Kidney epithelial cell (primary cell): ENCODE measurements around the gene LPXN. TPM values are rescaled to one million over a fixed set of nuclear protein-coding genes. Genes with fewer than 3 reads are reported as not detected.

Experiments used
- DNase-seq: peaks from one replicate; pipeline ENCODE4 v3.0.0-alpha.2; 2010; ENCODE audit warnings: low read depth
- H3K27me3 ChIP-seq: 2 replicates; pipeline ENCODE4 v1.6.0; 2011; ENCODE audit warnings: low read length; ENCODE audit not compliant: control insufficient read depth, insufficient read depth
- H3K36me3 ChIP-seq: 2 replicates; pipeline ENCODE4 v1.5.1; 2011; ENCODE audit warnings: low read length; ENCODE audit not compliant: control insufficient read depth, insufficient read depth
- H3K4me3 ChIP-seq: 2 replicates; pipeline ENCODE4 v1.5.1; 2011; ENCODE audit warnings: low read depth, mild to moderate bottlenecking, control low read depth, low read length
- CTCF ChIP-seq: IDR thresholded peaks from 2 replicates; pipeline ENCODE4 v1.5.1; 2011; ENCODE audit warnings: mild to moderate bottlenecking, moderate library complexity, low read length, control low read depth, inconsistent platforms; ENCODE audit not compliant: insufficient read depth, poor library complexity, severe bottlenecking
- total RNA-seq: library from RNA; depleted of rRNA; stranded (reverse); fragments of >200 nt; gene quantifications from 2 replicates; pipeline ENCODE4 v1.2.3, GENCODE V29; 2015

LPXN gene
- total RNA-seq, 1 donor from 2014 or later, result 5.9 TPM

GRCh38 chr11:58526721-58527120 lies 48.9 kb downstream of the LPXN start:
- Histone ChIP-seq H3K27me3 (no peaks in the 10 kb centered on the region), H3K4me3 (no peak overlapping the region), H3K36me3 (no peaks in the 10 kb centered on the region)
- no peak for DNase-seq
- no peak for TF ChIP-seq CTCF

- Histone ChIP-seq H3K27me3 (no peaks in the 10 kb centered on the region), H3K36me3 (no peaks in the 10 kb centered on the region), H3K4me3 (no peak overlapping the region)
- no peak for DNase-seq
- TF ChIP-seq CTCF, result no peak
Observed at GRCh38 chr11:58525037-58525614, 50.5 kb downstream of the LPXN start.

GRCh38 chr11:58524232-58525036 lies 51.2 kb downstream of the LPXN start:
- H3K27me3 ChIP-seq, result no peaks in the 10 kb centered on the region
- no peaks in the 10 kb centered on the region for H3K36me3 ChIP-seq
- TF ChIP-seq CTCF, result peak; percentile 87
- H3K4me3 ChIP-seq, result no peak overlapping the region
- peak; percentile 39 for DNase-seq

GRCh38 chr11:58513747-58514367 lies 61.8 kb downstream of the LPXN start:
- peak; percentile 74 for TF ChIP-seq CTCF
- no peaks in the 10 kb centered on the region for H3K36me3 ChIP-seq
- no peak overlapping the region for H3K4me3 ChIP-seq
- peak; percentile 21 for DNase-seq
- no peaks in the 10 kb centered on the region for H3K27me3 ChIP-seq

- TF ChIP-seq CTCF, result no peak
- no peak for DNase-seq
- Histone ChIP-seq H3K27me3 (no peaks in the 10 kb centered on the region), H3K4me3 (no peak overlapping the region), H3K36me3 (no peaks in the 10 kb centered on the region)
Observed at GRCh38 chr11:58511636-58512035, 64.0 kb downstream of the LPXN start.
